A673 (cell line): ENCODE measurements around the gene SMC4. TPM values are rescaled to one million over a fixed set of nuclear protein-coding genes. Genes with fewer than 3 reads are reported as not detected.

ENCODE experiments used
- BruUV-seq: library from RNA; stranded (reverse); fragments of 400-500 nt; replicated peaks from 2 replicates; lab custom pipeline; 2021; lab: Mats Ljungman, UMichigan
- CTCF ChIA-PET: fragments of 300-600 bp; sonication (Branson Sonifier 250); formaldehyde crosslinking; loops from one replicate; lab custom pipeline; 2022; ENCODE audit warnings: antibody characterized with exemption; lab: Charles Lee
- POLR2A ChIA-PET: fragments of 300-600 bp; sonication (Branson Sonifier 250); formaldehyde crosslinking; loops from one replicate; lab custom pipeline; 2022; ENCODE audit warnings: antibody characterized with exemption; ENCODE audit not compliant: low non-redundant PET; lab: Charles Lee
- DNase-seq: peaks from one replicate; pipeline ENCODE4 v3.0.0-alpha.2; 2015; ENCODE audit warnings: low spot score
- H3K27ac ChIP-seq: fragments of 200-600 bp; sonication (generic); 2 replicates; pipeline ENCODE4 v1.5.1; 2016; ENCODE audit warnings: mixed run types, low read depth, mild to moderate bottlenecking, mixed read lengths, antibody characterized with exemption, low read length; ENCODE audit not compliant: poor library complexity, severe bottlenecking
- H3K27me3 ChIP-seq: fragments of 200-600 bp; sonication (generic); replicated peaks from 2 replicates; pipeline ENCODE4 v1.6.1; 2017; ENCODE audit warnings: mixed run types, low read depth, mild to moderate bottlenecking, mixed read lengths, antibody characterized with exemption, low read length; ENCODE audit not compliant: insufficient read depth, poor library complexity
- H3K36me3 ChIP-seq: fragments of 200-600 bp; sonication (generic); 2 replicates; pipeline ENCODE4 v1.6.1; 2016; ENCODE audit warnings: mixed run types, mild to moderate bottlenecking, mixed read lengths, antibody characterized with exemption, low read length; ENCODE audit not compliant: insufficient read depth, poor library complexity, severe bottlenecking
- H3K4me1 ChIP-seq: fragments of 200-600 bp; sonication (generic); 2 replicates; pipeline ENCODE4 v1.6.1; 2017; ENCODE audit warnings: mixed run types, mild to moderate bottlenecking, mixed read lengths, antibody characterized with exemption, low read length; ENCODE audit not compliant: insufficient read depth, poor library complexity, severe bottlenecking
- H3K4me3 ChIP-seq: fragments of 200-600 bp; sonication (generic); 2 replicates; pipeline ENCODE4 v1.5.1; 2016; ENCODE audit warnings: low read depth, mixed run types, mild to moderate bottlenecking, mixed read lengths, low read length; ENCODE audit not compliant: poor library complexity, severe bottlenecking
- H3K9me3 ChIP-seq: fragments of 200-600 bp; sonication (generic); 2 replicates; pipeline ENCODE4 v1.6.1; 2016; ENCODE audit warnings: mixed run types, low read depth, mild to moderate bottlenecking, mixed read lengths, antibody characterized with exemption, low read length; ENCODE audit not compliant: poor library complexity, severe bottlenecking
- EZH2 ChIP-seq: fragments of 200-600 bp; sonication (generic); IDR thresholded peaks from 2 replicates; pipeline ENCODE4 v1.6.1; 2017; ENCODE audit warnings: borderline replicate concordance, low read depth, mild to moderate bottlenecking, mixed read lengths, antibody characterized with exemption, low read length; ENCODE audit not compliant: poor library complexity, severe bottlenecking
- intact Hi-C: fragments of 100-400 bp; cut with micrococcal nuclease; formaldehyde crosslinking; loops from one replicate; pipeline ENCODE4 v1.10.0; 2022; ENCODE audit not compliant: unreplicated experiment
- total RNA-seq: library from RNA; stranded (reverse); gene quantifications from 2 replicates; pipeline ENCODE4 v1.2.3, GENCODE V29; 2021
- TF ChIP-seq, protein P1 (sequence below): fragments of 300-800, 200-600 bp; sonication (generic); conservative IDR thresholded peaks from 2 replicates; pipeline ENCODE4 v1.5.1; 2017; ENCODE audit warnings: low read depth, mild to moderate bottlenecking, antibody characterized with exemption, low read length, moderate library complexity, mixed read lengths

Gene SMC4
- total RNA-seq, 1 experiment from 2014 or later: 209 TPM

GRCh38 chr3:160374472-160374871 is 25.0 kb upstream of the SMC4 start:
- ChIA-PET CTCF (no interaction called here), POLR2A (no interaction called here)
- H3K27ac ChIP-seq: no peak overlapping the region
- no peaks in the 10 kb centered on the region for H3K36me3 ChIP-seq
- intact Hi-C loops: no loop called here
- TF ChIP-seq, protein P1, sequence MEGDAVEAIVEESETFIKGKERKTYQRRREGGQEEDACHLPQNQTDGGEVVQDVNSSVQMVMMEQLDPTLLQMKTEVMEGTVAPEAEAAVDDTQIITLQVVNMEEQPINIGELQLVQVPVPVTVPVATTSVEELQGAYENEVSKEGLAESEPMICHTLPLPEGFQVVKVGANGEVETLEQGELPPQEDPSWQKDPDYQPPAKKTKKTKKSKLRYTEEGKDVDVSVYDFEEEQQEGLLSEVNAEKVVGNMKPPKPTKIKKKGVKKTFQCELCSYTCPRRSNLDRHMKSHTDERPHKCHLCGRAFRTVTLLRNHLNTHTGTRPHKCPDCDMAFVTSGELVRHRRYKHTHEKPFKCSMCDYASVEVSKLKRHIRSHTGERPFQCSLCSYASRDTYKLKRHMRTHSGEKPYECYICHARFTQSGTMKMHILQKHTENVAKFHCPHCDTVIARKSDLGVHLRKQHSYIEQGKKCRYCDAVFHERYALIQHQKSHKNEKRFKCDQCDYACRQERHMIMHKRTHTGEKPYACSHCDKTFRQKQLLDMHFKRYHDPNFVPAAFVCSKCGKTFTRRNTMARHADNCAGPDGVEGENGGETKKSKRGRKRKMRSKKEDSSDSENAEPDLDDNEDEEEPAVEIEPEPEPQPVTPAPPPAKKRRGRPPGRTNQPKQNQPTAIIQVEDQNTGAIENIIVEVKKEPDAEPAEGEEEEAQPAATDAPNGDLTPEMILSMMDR: no peak
- H3K4me3 ChIP-seq: no peak overlapping the region
- H3K9me3 ChIP-seq: no peaks in the 10 kb centered on the region
- no TSS peak for BruUV-seq
- no peaks in the 10 kb centered on the region for H3K27me3 ChIP-seq
- DNase-seq: no peak
- H3K4me1 ChIP-seq: no peaks in the 10 kb centered on the region

GRCh38 chr3:160374925-160375324 is 24.5 kb upstream of the SMC4 start:
- no peaks in the 10 kb centered on the region for H3K9me3 ChIP-seq
- H3K27ac ChIP-seq: no peak overlapping the region
- H3K4me1 ChIP-seq: no peaks in the 10 kb centered on the region
- no peaks in the 10 kb centered on the region for H3K27me3 ChIP-seq
- CTCF ChIA-PET: no interaction called here
- BruUV-seq: no TSS peak
- intact Hi-C loops: no loop called here
- H3K4me3 ChIP-seq: no peak overlapping the region
- no peaks in the 10 kb centered on the region for H3K36me3 ChIP-seq
- POLR2A ChIA-PET: no interaction called here
- TF ChIP-seq EZH2: no peak
- TF ChIP-seq, protein P1: no peak
- no peak for DNase-seq

GRCh38 chr3:160376681-160377080 is 22.8 kb upstream of the SMC4 start:
- Histone ChIP-seq H3K36me3 (no peaks in the 10 kb centered on the region), H3K4me3 (no peak overlapping the region), H3K9me3 (no peaks in the 10 kb centered on the region), H3K27me3 (no peaks in the 10 kb centered on the region), H3K4me1 (no peaks in the 10 kb centered on the region), H3K27ac (no peak overlapping the region)
- ChIA-PET POLR2A (no interaction called here), CTCF (no interaction called here)
- intact Hi-C loops: no loop called here
- no peak for TF ChIP-seq EZH2
- TF ChIP-seq, protein P1: no peak
- no peak for DNase-seq
- BruUV-seq: no TSS peak
